Left hindlimb (tissue), 1 donor: Measurements from ENCODE around the gene CLCNKA.
A peak's percentile ranks its signal among the peaks of the same experiment; 100 is the strongest.

Experiments
- DNase-seq: peaks from one replicate; pipeline ENCODE4 v3.0.0-alpha.2; 2018

CLCNKA gene

GRCh38 chr1:16065269-16065576, 43.4 kb downstream of the CLCNKA start:
- DNase-seq, result no peak

- DNase-seq, result no peak
Measured at GRCh38 chr1:16066245-16066644, 44.4 kb downstream of the CLCNKA start.

GRCh38 chr1:16067127-16067768, 45.4 kb downstream of the CLCNKA start:
- DNase-seq, result no peak

- DNase-seq, result no peak
Measured at GRCh38 chr1:16067933-16068332, 46.1 kb downstream of the CLCNKA start.

GRCh38 chr1:16068356-16069270, 46.8 kb downstream of the CLCNKA start:
- DNase-seq, result no peak

GRCh38 chr1:16070640-16071355, 49.0 kb downstream of the CLCNKA start:
- DNase-seq, result no peak

GRCh38 chr1:16071614-16072013, 49.8 kb downstream of the CLCNKA start:
- no peak for DNase-seq

GRCh38 chr1:16072095-16072494, 50.3 kb downstream of the CLCNKA start:
- DNase-seq, result no peak

- DNase-seq, result no peak
Measured at GRCh38 chr1:16072616-16073484, 51.0 kb downstream of the CLCNKA start.

GRCh38 chr1:16073490-16074119, 51.8 kb downstream of the CLCNKA start, which contains the start of gene FAM131C:
TSS of gene FAM131C (minus strand) at chr1:16073651. CDS start at chr1:16073442, 209 bp downstream.
- DNase-seq, result no peak

GRCh38 chr1:16074217-16074616, 52.4 kb downstream of the CLCNKA start:
- DNase-seq, result no peak

GRCh38 chr1:16075337-16076030, 53.6 kb downstream of the CLCNKA start:
- no peak for DNase-seq

GRCh38 chr1:16076031-16076864, 54.4 kb downstream of the CLCNKA start:
- no peak for DNase-seq

GRCh38 chr1:16076865-16077238, 55.0 kb downstream of the CLCNKA start:
- DNase-seq, result no peak

GRCh38 chr1:16077406-16078245, 55.8 kb downstream of the CLCNKA start:
- no peak for DNase-seq

- peak; percentile 85 for DNase-seq
Measured at GRCh38 chr1:16078925-16079656, 57.3 kb downstream of the CLCNKA start.

- DNase-seq, result peak; percentile 21
Measured at GRCh38 chr1:16080422-16081150, 58.8 kb downstream of the CLCNKA start.

- no peak for DNase-seq
Measured at GRCh38 chr1:16081636-16082035, 59.8 kb downstream of the CLCNKA start.
